ENCODE results near the gene B3GNT4.

Gene B3GNT4

GRCh38 chr12:122189626-122190475 lies 13.7 kb upstream of the B3GNT4 start:
- no peak for TF ChIP-seq CTCF (IDR thresholded peaks at IDR 0.05; ENCODE audit: low read depth, low read length)
- DNase-seq (ENCODE audit: extremely low read depth, low read depth): no peak

- DNase-seq (ENCODE audit: extremely low read depth, low read depth): peak; percentile 16
- peak; percentile 79 for TF ChIP-seq CTCF (IDR thresholded peaks at IDR 0.05; ENCODE audit: low read depth, low read length)
Observed at GRCh38 chr12:122190842-122191668, 12.5 kb upstream of the B3GNT4 start.

- no peak for DNase-seq (ENCODE audit: extremely low read depth, low read depth)
- TF ChIP-seq CTCF (IDR thresholded peaks at IDR 0.05; ENCODE audit: low read depth, low read length): no peak
Observed at GRCh38 chr12:122192441-122192840, 11.1 kb upstream of the B3GNT4 start.

- DNase-seq (ENCODE audit: extremely low read depth, low read depth): no peak
- TF ChIP-seq CTCF (IDR thresholded peaks at IDR 0.05; ENCODE audit: low read depth, low read length): no peak
Observed at GRCh38 chr12:122194804-122195203, 8.7 kb upstream of the B3GNT4 start.

- DNase-seq (ENCODE audit: extremely low read depth, low read depth): no peak
- TF ChIP-seq CTCF (IDR thresholded peaks at IDR 0.05; ENCODE audit: low read depth, low read length): no peak
Observed at GRCh38 chr12:122195405-122195804, 8.1 kb upstream of the B3GNT4 start.

- no peak for TF ChIP-seq CTCF (IDR thresholded peaks at IDR 0.05; ENCODE audit: low read depth, low read length)
Observed at GRCh38 chr12:122197612-122197966, 5.9 kb upstream of the B3GNT4 start.

More at GRCh38 chr12:122197612-122197966, 5.9 kb upstream of the B3GNT4 start:
- no peak for DNase-seq (ENCODE audit: extremely low read depth, low read depth)

Measured in AG09319 (cell line).